ENCODE measurements around the gene LYPD6B. TPM values are rescaled to one million over a fixed set of nuclear protein-coding genes. Genes with fewer than 3 reads are reported as not detected.

The LYPD6B gene
- total and polyA plus RNA-seq, 8 donors, result 0.79 to 35.8 (median 24.6) TPM

DNA sequence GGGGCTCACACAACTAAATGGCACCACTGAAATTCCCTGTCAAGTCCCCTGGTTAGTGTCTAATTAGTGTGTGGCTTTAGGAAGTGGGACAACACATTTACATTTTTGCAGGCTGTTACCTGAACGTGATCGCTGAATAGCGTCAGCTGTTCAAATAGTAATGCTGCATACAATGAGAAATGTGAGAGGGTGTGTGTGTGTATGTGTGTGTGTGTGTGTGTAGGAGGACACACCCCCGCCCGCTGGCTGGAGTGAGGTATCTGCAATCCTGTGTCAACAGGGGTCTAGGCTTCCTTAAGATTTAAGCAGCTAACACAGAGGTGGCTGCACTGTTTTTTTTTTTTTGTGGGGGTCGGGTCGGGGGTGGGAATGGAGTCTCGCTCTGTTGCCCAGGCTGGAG lies 4.8 kb upstream of the LYPD6B start:
- intact Hi-C loops (cut with DNase I), result no loop called here
- TF ChIP-seq, protein P1, sequence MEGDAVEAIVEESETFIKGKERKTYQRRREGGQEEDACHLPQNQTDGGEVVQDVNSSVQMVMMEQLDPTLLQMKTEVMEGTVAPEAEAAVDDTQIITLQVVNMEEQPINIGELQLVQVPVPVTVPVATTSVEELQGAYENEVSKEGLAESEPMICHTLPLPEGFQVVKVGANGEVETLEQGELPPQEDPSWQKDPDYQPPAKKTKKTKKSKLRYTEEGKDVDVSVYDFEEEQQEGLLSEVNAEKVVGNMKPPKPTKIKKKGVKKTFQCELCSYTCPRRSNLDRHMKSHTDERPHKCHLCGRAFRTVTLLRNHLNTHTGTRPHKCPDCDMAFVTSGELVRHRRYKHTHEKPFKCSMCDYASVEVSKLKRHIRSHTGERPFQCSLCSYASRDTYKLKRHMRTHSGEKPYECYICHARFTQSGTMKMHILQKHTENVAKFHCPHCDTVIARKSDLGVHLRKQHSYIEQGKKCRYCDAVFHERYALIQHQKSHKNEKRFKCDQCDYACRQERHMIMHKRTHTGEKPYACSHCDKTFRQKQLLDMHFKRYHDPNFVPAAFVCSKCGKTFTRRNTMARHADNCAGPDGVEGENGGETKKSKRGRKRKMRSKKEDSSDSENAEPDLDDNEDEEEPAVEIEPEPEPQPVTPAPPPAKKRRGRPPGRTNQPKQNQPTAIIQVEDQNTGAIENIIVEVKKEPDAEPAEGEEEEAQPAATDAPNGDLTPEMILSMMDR (IDR thresholded peaks at IDR 0.05), result no peak
- no peaks in the 10 kb centered on the region for H3K9me3 ChIP-seq
- H3K27ac ChIP-seq, result no peak overlapping the region
- no peaks in the 10 kb centered on the region for H3K36me3 ChIP-seq
- DNase-seq, result peak in 2 of 4 donors; percentile 35 to 54
- H3K27me3 ChIP-seq, result peaks cover 0 to 40% of the 10 kb centered on the region in 2 donors
- no peak for ATAC-seq
- H3K4me3 ChIP-seq, result no peak overlapping the region
- peaks cover 0 to under 1% of the 10 kb centered on the region in 2 donors for H3K4me1 ChIP-seq

DNA sequence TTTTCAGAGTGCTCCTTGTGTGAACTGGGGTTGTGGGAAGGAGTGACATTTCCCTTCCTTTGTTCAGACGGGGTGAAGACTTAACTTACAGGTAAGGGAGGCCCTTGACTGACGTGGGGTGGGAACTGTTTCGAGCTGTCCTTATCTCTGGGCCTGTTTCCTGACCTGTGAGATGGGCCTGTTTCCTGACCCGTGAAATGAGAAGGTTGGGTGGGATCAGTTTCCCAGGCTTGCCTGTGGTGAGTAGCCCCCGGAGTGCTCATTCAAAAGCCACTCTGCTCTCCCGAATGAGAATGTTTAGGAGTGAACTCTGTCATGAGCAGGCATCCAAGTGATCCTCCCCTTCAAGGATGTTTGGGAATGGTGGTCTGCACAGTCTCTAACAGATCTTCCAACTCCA lies 4.1 kb upstream of the LYPD6B start:
- TF ChIP-seq, protein P1 (IDR thresholded peaks at IDR 0.05), result no peak
- DNase-seq, result no peak
- H3K9me3 ChIP-seq, result no peaks in the 10 kb centered on the region
- no peak for ATAC-seq
- peaks cover 0 to 6% of the 10 kb centered on the region in 2 donors for H3K4me1 ChIP-seq
- H3K36me3 ChIP-seq, result no peaks in the 10 kb centered on the region
- H3K27ac ChIP-seq, result no peak overlapping the region
- intact Hi-C loops (cut with DNase I), result no loop called here
- H3K27me3 ChIP-seq, result peaks cover 7 to 42% of the 10 kb centered on the region in 2 donors
- H3K4me3 ChIP-seq, result no peak overlapping the region

DNA sequence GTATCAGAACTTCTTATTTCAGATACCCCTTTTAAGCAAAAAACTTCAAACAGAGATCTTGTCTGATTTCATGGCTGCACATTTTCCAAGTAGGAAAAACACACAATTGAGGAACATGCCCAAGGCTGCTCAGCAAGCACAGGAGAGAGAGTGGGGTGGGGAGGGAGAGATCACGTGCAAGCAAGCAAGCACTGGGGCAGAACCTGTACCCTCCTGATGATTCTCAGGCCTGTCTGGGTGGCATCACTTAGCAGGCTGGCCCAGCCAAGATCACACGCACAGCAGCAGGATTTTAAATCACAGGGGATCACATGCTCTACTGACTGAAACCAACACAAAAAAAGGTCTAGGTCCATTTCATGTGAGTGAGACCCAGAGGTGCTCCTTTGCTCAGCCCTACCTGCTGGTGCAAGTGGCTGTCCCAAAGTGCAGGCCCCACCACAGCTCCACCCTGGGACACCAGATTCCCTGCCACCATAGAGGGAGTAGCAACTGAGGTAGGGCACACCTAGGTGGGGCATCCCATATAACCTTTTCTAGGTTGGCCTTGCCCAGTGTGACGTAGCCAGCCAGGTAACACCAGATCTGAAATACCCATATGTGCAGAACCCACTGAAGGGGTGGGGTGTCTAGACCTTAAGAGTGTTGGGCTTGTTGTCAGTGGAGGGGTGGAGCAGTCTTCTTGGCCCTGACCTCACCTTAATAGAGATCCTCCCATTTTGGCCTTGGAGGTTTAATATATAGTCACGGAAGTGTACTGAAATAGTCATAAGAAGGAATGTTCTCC lies 1.8 kb upstream of the LYPD6B start:
- TF ChIP-seq, protein P1 (IDR thresholded peaks at IDR 0.05), result no peak

DNA sequence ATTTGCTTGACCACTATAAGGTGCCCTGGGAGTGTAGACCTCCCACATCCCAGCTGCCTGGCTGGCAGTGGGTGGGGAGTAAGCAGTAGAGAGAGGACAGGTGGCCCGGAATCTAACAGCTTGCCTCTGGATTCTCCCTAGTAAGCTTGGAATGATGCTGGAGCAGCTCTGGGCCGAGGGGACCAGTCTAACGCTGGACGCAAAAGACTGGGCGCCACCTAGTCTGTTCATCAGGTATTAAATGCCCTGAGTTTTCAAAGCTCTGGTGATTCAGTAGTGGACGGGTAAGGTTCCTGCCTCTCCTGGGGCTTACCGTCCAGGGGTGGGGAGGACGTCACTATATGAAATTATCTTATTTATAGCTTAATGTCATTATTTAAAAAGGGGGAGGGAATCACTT lies 648 bp upstream of the LYPD6B start:
- TF ChIP-seq, protein P1 (IDR thresholded peaks at IDR 0.05), result no peak
- peaks cover 8 to 55% of the 10 kb centered on the region in 2 donors for H3K27me3 ChIP-seq
- DNase-seq, result no peak
- peaks cover 0 to 6% of the 10 kb centered on the region in 2 donors for H3K4me1 ChIP-seq
- intact Hi-C loops (cut with DNase I), result no loop called here
- no peaks in the 10 kb centered on the region for H3K9me3 ChIP-seq
- no peaks in the 10 kb centered on the region for H3K36me3 ChIP-seq
- no peak overlapping the region for H3K4me3 ChIP-seq
- ATAC-seq, result peak; percentile 72
- H3K27ac ChIP-seq, result no peak overlapping the region

More for the DNA sequence above, 1.8 kb upstream of the LYPD6B start:
- DNase-seq (no peak), ATAC-seq (no peak)
- intact Hi-C loops (cut with DNase I), result no loop called here
- no peaks in the 10 kb centered on the region for H3K36me3 ChIP-seq
- H3K27me3 ChIP-seq, result peaks cover 8 to 54% of the 10 kb centered on the region in 2 donors
- H3K9me3 ChIP-seq, result no peaks in the 10 kb centered on the region
- H3K27ac ChIP-seq, result no peak overlapping the region
- no peak overlapping the region for H3K4me3 ChIP-seq
- peaks cover 0 to 6% of the 10 kb centered on the region in 2 donors for H3K4me1 ChIP-seq

DNA sequence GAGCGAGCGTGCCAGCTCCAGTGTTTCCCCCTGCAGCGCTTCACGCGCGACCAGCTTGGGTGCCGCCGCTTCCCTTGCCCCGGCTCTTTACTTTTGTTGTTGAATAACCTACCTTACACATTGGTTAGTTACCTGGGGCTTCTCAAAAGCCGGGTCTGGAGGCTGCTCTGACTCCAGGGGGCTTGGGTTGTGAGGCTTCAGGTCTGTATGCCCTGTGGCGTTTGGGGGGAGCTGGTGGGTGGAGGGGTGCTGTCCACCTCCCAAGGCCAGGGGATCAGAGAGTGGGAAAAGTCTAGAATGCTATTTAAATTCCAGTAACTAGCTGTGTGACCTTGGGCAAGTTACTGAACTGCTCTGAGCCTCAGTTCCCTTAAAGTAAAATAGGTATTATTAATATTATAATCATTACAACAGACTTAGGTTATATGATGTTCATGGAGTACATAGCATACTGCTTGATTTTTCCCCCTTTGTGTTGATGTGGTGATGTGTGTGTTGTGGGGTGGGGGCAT lies 770 bp downstream of the LYPD6B start:
- Histone ChIP-seq H3K4me1 (peaks cover 0 to 6% of the 10 kb centered on the region in 2 donors), H3K9me3 (no peaks in the 10 kb centered on the region), H3K27me3 (peaks cover 8 to 55% of the 10 kb centered on the region in 2 donors), H3K4me3 (peak overlapping the region in 1 of 2 donors; percentile 21), H3K27ac (no peak overlapping the region), H3K36me3 (no peaks in the 10 kb centered on the region)
- DNase-seq, result no peak
- intact Hi-C loops (cut with DNase I), result no loop called here
- ATAC-seq, result no peak
- TF ChIP-seq, protein P1 (IDR thresholded peaks at IDR 0.05), result no peak

All from left lung (tissue), 10 donors.